Adrenal gland (tissue), 12 donors: Measurements from ENCODE around the gene RAPGEF3. TPM values are rescaled to one million over a fixed set of nuclear protein-coding genes. Genes with fewer than 3 reads are reported as not detected.

Source experiments
- DNase-seq, 7 donors: peaks; one replicate each; pipeline ENCODE4 v3.0.0-alpha.2; 2019 to 2020
- H3K27ac ChIP-seq, 5 donors: fragments of 200-600 bp; sonication (generic) in 4 of 5; 1 replicate in 3 of 5; 2 replicates in 2 of 5; pipeline versions ENCODE4 v1.5.1 to v1.8.0; 2016 to 2020; ENCODE audit warnings: mild to moderate bottlenecking in 1 of 5
- H3K27me3 ChIP-seq: fragments of 200-600 bp; 2 replicates; pipeline ENCODE4 v1.8.0; 2021
- H3K36me3 ChIP-seq, 2 donors: fragments of 200-600 bp; replicated peaks in 1 of 2; 1 replicate in 1 of 2; 2 replicates in 1 of 2; pipeline versions ENCODE4 v1.5.1 to v1.8.0; 2018 to 2022
- H3K4me1 ChIP-seq, 2 donors: fragments of 200-600 bp; replicated peaks in 1 of 2; 1 replicate in 1 of 2; 2 replicates in 1 of 2; pipeline versions ENCODE4 v1.5.1 to v1.8.0; 2018 to 2021
- H3K4me3 ChIP-seq, 4 donors: fragments of 200-600 bp; sonication (generic) in 3 of 4; one replicate each; pipeline ENCODE4 v1.5.1; 2016 to 2018
- H3K9me3 ChIP-seq, 3 donors: fragments of 200-600 bp; sonication (generic) in 1 of 3; replicated peaks in 1 of 3; 1 replicate in 2 of 3; 2 replicates in 1 of 3; pipeline versions ENCODE4 v1.5.1 to v1.8.0; 2016 to 2021
- POLR2A ChIP-seq, 2 donors: fragments of 450-650 bp; IDR thresholded peaks; one replicate each; pipeline ENCODE4 v1.6.1; 2017; ENCODE audit warnings: antibody characterized with exemption in 2 of 2, mild to moderate bottlenecking in 2 of 2, moderate library complexity in 1 of 2
- WGBS, 4 donors: extraction: QIAGEN DNeasy Blood & Tissue Kit in 2 of 4; methylation state at CpG; one replicate each; pipeline versions ENCODE4 v1.1.5 to v1.1.7; 2013 to 2017; 5-methylcytosine and 5-hydroxymethylcytosine counted together
- intact Hi-C, 2 donors: fragments of 100-400 bp; cut with DNase I; formaldehyde crosslinking; loops; one replicate each; pipeline versions ENCODE4 v1.14.1 to v1.15.0; 2022 to 2023
- polyA plus RNA-seq, 3 donors: library from polyadenylated mRNA; stranded (reverse); fragments of 200-250 nt in 2 of 3; fragments of 350-450 nt in 1 of 3; fragmentation: Illumina TruSeq in 1 of 3; extraction: RNeasy Lipid Tissue Mini Kit (QIAGEN cat#74804) in 1 of 3; gene quantifications; one replicate each; pipeline ENCODE4 v1.2.3, GENCODE V29; 2013 to 2014
- total RNA-seq, 9 donors: library from RNA; depleted of rRNA in 4 of 9; stranded (reverse); fragments of >200 nt in 4 of 9; fragments of 120-200 nt in 1 of 9; fragmentation: NEBNext Ultra II Directional in 1 of 9; extraction: Animal tissue kit (Norgen Biotek cat#: 25700) in 1 of 9; gene quantifications; one replicate each; pipeline versions ENCODE4 v1.1.0 to v1.2.4, GENCODE V29; 2013 to 2023
- TF ChIP-seq, protein P1 (sequence below), 6 experiments: fragments of 450-650 bp in 4 of 6; fragments of 200-600 bp in 2 of 6; sonication (generic) in 1 of 6; IDR thresholded peaks; 1 replicate in 5 of 6; 2 replicates in 1 of 6; pipeline versions ENCODE4 v1.5.1 to v1.8.0; 2016 to 2021; ENCODE audit warnings: antibody characterized with exemption in 6 of 6, mild to moderate bottlenecking in 2 of 6, moderate library complexity in 1 of 6
- donor health status: healthy with polysubstance abuse.
- donor health status: Bipolar disorder and iron deficiency.
- donor health status: DM: yes; HTN: yes; CAD: no.
- donor health status: DM: no; HTN: no; CAD: no.
- donor health status: DM: no; HTN: no; CAD: no.
- donor health status: DM: yes; HTN: yes; CAD: no.

Gene RAPGEF3
- total and polyA plus RNA-seq, 12 donors: 1.4 to 69.4 (median 9.3) TPM

DNA sequence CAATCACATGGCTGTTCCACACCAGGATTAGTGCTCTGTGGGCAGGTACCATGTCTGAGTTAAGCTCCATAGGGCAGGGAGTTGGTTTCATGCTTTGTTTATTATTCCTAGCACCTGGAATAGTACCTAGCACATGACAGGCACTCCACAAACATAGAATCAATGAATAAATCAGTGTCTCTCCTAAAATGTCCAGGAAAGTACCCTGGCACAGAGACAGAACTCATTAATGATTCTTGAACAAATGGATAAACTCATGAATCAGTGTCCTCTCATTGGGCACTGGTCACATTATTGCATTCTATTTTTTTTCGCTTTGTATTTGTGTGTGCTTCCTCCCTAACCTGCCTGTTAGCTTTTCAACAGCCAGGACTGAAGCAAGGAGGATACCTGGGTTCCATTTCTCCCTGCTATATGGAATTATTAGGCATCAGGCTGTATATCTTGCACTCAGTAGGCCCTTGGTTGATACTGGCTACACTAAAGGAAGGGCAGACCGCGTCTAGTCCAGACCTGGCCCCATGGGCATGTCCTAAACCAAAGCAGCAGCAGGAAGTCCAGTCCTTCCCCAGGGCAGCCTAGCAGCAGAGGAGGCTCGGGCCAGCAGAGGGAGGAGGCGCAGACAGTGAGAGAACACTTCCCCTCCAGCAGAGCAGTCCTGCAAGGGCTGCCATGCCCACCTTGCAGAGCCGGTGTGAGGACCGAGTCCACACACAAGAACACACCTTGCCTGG, 42.7 kb upstream of the RAPGEF3 start:
- intact Hi-C loops: loop anchor here in 1 of 2 donors (5.0 kb wide), 1 partner anchor 36 kb away; no protein-coding TSS in a partner anchor
- 49 to 64% (median 56%) methylated on average over 5 to 7 of the region's 7 CpGs for WGBS, 4 donors

DNA sequence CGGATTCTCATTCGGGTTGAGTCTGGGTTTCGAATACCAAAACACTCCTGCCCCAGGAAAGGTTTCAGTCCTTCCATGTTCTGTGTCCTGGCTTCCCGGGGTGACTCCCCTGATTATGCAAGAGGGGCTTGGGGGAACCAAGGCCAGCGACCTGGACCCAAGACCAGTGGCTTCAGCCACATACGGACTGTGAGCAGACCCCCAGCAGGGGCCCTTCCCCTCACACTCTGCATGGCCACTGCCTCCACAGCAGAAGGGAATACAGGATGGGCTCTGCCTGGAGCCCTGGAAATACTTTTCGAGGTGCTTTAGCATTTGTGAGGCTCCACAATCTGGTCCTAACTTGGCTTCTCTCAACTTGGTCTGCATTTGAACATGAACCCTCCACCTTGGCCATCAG, 41.9 kb upstream of the RAPGEF3 start:
- peak overlapping the region in 2 of 5 donors; percentile 66 to 67 for H3K27ac ChIP-seq
- no peak for DNase-seq

More for the DNA sequence above, 42.7 kb upstream of the RAPGEF3 start:
- H3K27me3 ChIP-seq: no peaks in the 10 kb centered on the region
- no peak for DNase-seq
- H3K4me1 ChIP-seq: peaks cover 30 to 75% of the 10 kb centered on the region in 2 donors
- peak overlapping the region in 3 of 5 donors; percentile 25 to 78 (median 67) for H3K27ac ChIP-seq
- peaks cover 0 to 38% of the 10 kb centered on the region in 2 donors for H3K36me3 ChIP-seq
- H3K9me3 ChIP-seq: no peaks in the 10 kb centered on the region
- TF ChIP-seq, protein P1, sequence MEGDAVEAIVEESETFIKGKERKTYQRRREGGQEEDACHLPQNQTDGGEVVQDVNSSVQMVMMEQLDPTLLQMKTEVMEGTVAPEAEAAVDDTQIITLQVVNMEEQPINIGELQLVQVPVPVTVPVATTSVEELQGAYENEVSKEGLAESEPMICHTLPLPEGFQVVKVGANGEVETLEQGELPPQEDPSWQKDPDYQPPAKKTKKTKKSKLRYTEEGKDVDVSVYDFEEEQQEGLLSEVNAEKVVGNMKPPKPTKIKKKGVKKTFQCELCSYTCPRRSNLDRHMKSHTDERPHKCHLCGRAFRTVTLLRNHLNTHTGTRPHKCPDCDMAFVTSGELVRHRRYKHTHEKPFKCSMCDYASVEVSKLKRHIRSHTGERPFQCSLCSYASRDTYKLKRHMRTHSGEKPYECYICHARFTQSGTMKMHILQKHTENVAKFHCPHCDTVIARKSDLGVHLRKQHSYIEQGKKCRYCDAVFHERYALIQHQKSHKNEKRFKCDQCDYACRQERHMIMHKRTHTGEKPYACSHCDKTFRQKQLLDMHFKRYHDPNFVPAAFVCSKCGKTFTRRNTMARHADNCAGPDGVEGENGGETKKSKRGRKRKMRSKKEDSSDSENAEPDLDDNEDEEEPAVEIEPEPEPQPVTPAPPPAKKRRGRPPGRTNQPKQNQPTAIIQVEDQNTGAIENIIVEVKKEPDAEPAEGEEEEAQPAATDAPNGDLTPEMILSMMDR (IDR thresholded peaks at IDR 0.05): peak in 4 of 6 experiments; percentile 18 to 48 (median 27)
- no peak for TF ChIP-seq POLR2A (IDR thresholded peaks at IDR 0.05)
- no peak overlapping the region for H3K4me3 ChIP-seq

DNA sequence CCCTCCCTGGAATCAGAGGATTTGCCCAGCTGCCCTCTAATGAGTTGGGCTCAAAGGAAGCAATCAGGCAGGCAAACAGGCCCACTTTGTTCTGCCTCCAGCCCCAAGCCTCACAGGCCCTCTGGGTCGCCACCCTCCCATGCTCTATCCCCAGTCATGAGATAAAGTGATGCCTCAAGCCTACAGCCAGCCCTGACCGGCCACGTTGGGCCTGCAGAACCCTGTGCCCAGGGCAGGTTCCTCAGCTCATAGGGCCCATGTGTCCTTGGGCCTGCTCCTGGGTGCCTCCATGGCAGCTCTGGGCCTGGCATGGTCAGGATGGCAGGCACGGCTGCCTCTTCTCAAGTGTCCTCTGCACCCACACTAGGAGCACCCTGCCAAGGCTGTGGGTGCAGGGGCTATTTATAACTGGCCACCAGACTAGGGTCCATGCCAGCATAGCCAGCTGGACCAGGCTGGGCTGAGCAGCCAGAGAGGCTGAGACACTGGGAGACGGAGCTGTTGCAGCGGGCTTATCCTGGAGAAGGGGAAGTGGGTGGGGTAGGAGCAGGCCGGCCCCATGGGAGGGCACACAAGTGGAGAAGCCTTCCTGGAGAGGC, 40.8 kb upstream of the RAPGEF3 start:
- H3K4me1 ChIP-seq: peaks cover 20 to 56% of the 10 kb centered on the region in 2 donors

More for the DNA sequence above, 41.9 kb upstream of the RAPGEF3 start:
- WGBS, 4 donors: 73 to 87% (median 84%) methylated on average over 5 to 7 of the region's 7 CpGs
- H3K27me3 ChIP-seq: no peaks in the 10 kb centered on the region
- peaks cover 0 to 41% of the 10 kb centered on the region in 2 donors for H3K36me3 ChIP-seq
- H3K4me1 ChIP-seq: peaks cover 30 to 68% of the 10 kb centered on the region in 2 donors
- no peak overlapping the region for H3K4me3 ChIP-seq
- no peaks in the 10 kb centered on the region for H3K9me3 ChIP-seq
- TF ChIP-seq, protein P1 (IDR thresholded peaks at IDR 0.05): no peak
- TF ChIP-seq POLR2A (IDR thresholded peaks at IDR 0.05): no peak
- intact Hi-C loops: loop anchor here in 1 of 2 donors (5.0 kb wide), 1 partner anchor 37 kb away; no protein-coding TSS in a partner anchor

More for the DNA sequence above, 40.8 kb upstream of the RAPGEF3 start:
- DNase-seq: no peak
- no peak for TF ChIP-seq POLR2A (IDR thresholded peaks at IDR 0.05)
- TF ChIP-seq, protein P1 (IDR thresholded peaks at IDR 0.05): no peak
- Histone ChIP-seq H3K4me3 (no peak overlapping the region), H3K27ac (peak overlapping the region in 2 of 5 donors; percentile 38 to 66), H3K27me3 (no peaks in the 10 kb centered on the region), H3K9me3 (no peaks in the 10 kb centered on the region), H3K36me3 (peaks cover 0 to 45% of the 10 kb centered on the region in 2 donors)
- 56 to 70% (median 62%) methylated on average over 3 to 7 of the region's 7 CpGs for WGBS, 4 donors
- intact Hi-C loops: no loop called here
